ENCODE results near the gene MLEC. TPM values are rescaled to one million over a fixed set of nuclear protein-coding genes. Genes with fewer than 3 reads are reported as not detected.

The MLEC gene
- total RNA-seq, 1 donor from 2014 or later, result 124 TPM

DNA sequence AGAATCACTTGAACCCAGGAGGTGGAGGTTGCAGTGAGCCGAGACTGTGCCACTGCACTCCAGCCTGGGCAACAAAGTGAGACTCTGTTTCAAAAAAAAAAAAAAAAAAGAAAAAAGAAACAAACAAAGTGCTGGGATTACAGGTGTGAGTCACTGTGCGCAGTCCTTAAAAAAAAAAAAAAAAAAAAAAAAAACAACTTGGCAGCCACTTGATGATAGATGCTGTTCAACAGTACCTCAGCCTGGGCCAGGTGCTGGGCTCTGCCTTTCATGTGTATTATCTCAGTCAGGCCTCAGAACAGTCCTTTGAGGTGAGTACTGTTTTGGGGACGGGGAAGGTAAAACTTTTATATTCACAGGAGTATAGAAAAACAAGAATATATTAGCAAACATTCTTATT, 48.2 kb downstream of the MLEC start:
- no peak overlapping the region for H3K4me3 ChIP-seq (ENCODE audit: low read depth, low read length)
- DNase-seq (ENCODE audit: low read depth), result no peak
- TF ChIP-seq, protein P1, sequence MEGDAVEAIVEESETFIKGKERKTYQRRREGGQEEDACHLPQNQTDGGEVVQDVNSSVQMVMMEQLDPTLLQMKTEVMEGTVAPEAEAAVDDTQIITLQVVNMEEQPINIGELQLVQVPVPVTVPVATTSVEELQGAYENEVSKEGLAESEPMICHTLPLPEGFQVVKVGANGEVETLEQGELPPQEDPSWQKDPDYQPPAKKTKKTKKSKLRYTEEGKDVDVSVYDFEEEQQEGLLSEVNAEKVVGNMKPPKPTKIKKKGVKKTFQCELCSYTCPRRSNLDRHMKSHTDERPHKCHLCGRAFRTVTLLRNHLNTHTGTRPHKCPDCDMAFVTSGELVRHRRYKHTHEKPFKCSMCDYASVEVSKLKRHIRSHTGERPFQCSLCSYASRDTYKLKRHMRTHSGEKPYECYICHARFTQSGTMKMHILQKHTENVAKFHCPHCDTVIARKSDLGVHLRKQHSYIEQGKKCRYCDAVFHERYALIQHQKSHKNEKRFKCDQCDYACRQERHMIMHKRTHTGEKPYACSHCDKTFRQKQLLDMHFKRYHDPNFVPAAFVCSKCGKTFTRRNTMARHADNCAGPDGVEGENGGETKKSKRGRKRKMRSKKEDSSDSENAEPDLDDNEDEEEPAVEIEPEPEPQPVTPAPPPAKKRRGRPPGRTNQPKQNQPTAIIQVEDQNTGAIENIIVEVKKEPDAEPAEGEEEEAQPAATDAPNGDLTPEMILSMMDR (conservative IDR thresholded peaks at IDR 0.05; ENCODE audit: low read depth, low read length), result no peak

DNA sequence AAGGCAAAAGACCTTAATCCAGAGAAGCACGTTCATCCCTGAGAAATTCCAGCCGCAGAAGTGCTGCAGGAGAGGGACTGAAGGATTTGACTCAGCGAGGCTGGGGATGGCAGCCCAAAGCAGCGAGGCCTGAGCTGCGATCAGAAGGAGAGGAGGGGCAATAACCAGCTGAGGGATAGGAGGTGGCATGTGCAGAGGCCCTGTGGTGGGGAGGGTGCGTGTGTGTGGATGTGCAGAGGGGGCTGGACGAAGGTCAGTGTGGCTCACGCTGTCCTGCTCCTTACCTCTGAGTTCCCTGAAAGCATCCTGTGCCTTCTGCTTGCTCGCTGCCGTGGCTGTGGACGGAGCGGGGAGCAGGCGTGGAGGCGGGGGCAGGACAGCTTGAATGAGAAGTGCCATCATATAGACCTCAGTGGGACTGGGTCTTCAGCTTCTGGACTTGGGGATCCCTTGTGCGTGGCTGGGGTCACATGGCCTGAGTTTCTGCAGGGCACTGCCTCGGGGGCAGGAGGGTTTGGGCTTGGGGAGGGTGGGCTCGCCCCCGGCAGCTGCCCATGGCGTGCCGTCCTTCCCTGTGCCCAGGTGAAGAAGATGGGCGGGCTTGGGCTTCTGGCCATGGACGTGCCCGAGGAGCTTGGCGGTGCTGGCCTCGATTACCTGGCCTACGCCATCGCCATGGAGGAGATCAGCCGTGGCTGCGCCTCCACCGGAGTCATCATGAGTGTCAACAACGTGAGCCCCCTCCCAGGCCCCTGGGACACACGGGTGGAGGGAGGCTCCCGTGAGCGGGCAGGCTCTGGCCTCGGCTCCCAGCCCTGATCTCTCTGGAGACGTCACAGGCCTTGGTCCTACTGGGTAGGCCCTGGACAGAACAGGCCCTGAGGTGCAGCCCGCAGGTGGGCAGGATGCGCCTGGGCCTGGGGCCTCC, 49.7 kb downstream of the MLEC start:
- TF ChIP-seq, protein P1 (conservative IDR thresholded peaks at IDR 0.05; ENCODE audit: low read depth, low read length), result no peak
- DNase-seq (ENCODE audit: low read depth), result no peak
- no peak overlapping the region for H3K4me3 ChIP-seq (ENCODE audit: low read depth, low read length)

DNA sequence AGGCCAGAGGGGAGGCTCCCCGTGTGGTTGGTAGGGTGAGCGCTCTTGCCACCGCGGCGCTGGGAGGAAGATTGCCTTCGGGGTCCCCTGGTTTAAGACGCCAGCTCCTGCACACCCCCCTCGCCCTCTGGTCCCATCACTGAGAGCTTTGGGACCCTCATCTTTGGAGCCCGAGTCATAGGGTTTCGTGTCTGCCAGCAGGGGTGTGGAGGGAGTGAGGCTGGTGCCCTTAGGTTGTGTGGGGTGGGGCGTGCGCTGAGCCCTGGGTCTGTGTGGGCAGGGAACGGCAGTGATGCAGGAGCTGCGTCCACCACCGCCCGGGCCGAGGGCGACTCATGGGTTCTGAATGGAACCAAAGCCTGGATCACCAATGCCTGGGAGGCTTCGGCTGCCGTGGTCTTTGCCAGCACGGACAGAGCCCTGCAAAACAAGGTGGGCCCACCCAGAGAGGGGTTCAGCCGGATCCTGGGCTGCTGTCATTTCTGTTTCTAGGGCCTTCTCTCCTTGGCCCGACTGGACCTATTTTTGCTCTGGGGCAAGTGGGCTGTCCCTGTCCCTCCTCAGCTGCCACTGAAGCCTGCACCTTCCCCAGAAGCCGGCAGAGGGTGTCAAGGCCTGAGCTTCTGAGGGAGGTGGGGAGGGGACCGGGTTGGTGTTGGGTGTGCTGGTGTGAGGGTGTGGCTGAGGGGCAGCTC, 50.8 kb downstream of the MLEC start:
- H3K4me3 ChIP-seq (ENCODE audit: low read depth, low read length), result no peak overlapping the region
- no peak for DNase-seq (ENCODE audit: low read depth)
- TF ChIP-seq, protein P1 (conservative IDR thresholded peaks at IDR 0.05; ENCODE audit: low read depth, low read length), result no peak

DNA sequence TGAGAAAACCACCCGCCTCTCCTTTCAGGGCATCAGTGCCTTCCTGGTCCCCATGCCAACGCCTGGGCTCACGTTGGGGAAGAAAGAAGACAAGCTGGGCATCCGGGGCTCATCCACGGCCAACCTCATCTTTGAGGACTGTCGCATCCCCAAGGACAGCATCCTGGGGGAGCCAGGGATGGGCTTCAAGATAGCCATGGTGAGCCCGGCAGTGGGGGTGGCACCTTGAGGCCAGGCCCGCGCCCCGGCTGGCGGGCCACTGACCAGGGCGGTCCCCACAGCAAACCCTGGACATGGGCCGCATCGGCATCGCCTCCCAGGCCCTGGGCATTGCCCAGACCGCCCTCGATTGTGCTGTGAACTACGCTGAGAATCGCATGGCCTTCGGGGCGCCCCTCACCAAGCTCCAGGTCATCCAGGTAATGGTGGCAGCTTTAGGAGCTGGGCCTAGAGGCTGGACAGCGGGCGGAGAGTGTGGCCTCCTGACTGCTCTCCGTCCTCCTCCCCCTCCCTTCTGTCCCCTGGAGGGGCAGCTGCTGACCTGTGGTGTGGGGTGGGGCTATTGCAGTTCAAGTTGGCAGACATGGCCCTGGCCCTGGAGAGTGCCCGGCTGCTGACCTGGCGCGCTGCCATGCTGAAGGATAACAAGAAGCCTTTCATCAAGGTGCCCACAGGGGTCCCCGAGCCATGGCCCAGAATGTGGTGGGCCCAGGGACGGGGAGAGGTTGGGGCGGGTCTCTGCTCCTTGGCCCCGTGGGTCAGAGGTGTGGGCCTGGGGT, 51.5 kb downstream of the MLEC start:
- no peak for DNase-seq (ENCODE audit: low read depth)
- H3K4me3 ChIP-seq (ENCODE audit: low read depth, low read length), result no peak overlapping the region
- TF ChIP-seq, protein P1 (conservative IDR thresholded peaks at IDR 0.05; ENCODE audit: low read depth, low read length), result no peak

DNA sequence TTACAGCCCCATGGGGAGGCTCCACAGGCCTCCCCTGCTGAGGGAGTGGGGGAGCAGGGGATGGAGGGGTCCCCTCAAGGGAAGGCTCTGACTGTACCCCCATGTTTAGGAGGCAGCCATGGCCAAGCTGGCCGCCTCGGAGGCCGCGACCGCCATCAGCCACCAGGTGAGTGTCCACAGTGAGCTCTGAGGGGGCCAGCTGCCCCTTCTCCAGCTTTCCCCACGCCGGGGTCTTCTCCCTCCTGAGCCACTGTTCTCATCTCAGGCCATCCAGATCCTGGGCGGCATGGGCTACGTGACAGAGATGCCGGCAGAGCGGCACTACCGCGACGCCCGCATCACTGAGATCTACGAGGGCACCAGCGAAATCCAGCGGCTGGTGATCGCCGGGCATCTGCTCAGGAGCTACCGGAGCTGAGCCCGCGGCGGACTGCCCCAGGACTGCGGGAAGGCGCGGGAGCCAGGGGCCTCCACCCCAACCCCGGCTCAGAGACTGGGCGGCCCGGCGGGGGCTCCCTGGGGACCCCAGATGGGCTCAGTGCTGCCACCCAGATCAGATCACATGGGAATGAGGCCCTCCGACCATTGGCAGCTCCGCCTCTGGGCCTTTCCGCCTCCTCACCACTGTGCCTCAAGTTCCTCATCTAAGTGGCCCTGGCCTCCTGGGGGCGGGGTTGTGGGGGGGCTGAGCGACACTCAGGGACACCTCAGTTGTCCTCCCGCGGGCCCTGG, 52.2 kb downstream of the MLEC start:
- no peak for DNase-seq (ENCODE audit: low read depth)
- TF ChIP-seq, protein P1 (conservative IDR thresholded peaks at IDR 0.05; ENCODE audit: low read depth, low read length), result no peak
- H3K4me3 ChIP-seq (ENCODE audit: low read depth, low read length), result no peak overlapping the region
